PC-9 (cell line): ENCODE measurements around the gene NT5C1A.

Experiments used
- CTCF ChIP-seq: fragments of 200-600 bp; sonication (generic); conservative IDR thresholded peaks from 2 replicates; pipeline ENCODE4 v1.6.1; 2017; ENCODE audit warnings: mixed run types, antibody characterized with exemption, mild to moderate bottlenecking, moderate library complexity
- EZH2 ChIP-seq: fragments of 200-600 bp; sonication (generic); IDR thresholded peaks from 2 replicates; pipeline ENCODE4 v1.8.0; 2017; ENCODE audit warnings: antibody characterized with exemption, low read depth

DNA sequence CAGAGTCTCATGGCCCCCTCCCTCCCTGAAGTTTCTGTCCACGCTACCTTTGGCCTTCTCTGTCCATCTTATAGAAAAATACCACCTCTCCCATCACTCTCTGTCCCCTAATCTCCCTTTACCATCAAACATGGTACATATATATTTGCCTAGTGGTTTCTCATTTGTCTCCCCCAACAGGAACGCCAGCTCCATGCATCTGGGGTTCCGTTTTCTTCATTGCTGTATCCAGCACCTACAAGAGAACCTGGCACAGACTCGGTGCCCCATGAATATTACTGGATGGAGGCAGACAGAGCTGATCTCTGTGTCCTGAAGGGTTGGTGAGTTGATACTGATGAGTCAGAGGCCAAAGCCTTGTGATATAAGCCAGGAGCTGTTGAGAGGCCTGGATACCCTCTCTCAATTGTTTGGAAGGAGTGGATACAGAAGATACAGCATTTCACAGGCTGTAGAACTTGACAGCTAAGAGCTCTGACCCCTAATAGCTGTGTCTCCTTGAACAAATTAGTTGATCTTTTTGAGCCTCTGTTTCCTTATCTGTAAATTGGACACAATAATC is 54.3 kb downstream of the NT5C1A start:
- TF ChIP-seq CTCF (no peak), EZH2 (no peak)
